ENCODE data around the gene XBP1.

DNA sequence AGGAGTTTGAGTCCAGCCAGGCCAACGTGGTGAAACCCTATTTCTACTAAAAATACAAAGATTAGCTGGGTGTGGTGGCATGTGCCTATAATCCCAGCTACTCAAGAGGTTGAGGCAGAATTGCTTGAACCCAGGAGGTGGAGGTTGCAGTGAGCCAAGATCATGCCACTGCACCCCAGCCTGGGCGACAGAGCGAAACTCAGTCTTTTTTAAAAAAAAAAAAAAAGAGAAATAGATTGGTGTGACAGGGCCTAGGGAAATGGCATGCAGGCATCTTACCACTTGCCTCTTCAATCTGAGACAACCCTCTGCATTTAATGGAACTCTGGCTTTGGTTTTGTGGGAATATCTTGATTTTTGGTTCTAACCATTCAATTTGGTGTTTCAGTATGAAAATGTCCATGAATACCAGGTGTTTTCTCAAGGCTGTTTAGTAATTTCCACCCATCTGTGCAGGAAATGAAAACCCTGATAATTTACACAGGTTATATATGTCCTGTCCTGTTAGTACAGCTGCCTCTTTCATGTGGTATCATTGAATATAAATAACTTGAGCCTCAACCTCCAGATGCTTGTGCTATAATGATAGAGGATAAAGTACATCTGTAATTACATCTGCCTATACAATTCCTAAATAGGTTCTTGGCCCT lies 8.4 kb downstream of the XBP1 start:
- TF ChIP-seq, protein P1, sequence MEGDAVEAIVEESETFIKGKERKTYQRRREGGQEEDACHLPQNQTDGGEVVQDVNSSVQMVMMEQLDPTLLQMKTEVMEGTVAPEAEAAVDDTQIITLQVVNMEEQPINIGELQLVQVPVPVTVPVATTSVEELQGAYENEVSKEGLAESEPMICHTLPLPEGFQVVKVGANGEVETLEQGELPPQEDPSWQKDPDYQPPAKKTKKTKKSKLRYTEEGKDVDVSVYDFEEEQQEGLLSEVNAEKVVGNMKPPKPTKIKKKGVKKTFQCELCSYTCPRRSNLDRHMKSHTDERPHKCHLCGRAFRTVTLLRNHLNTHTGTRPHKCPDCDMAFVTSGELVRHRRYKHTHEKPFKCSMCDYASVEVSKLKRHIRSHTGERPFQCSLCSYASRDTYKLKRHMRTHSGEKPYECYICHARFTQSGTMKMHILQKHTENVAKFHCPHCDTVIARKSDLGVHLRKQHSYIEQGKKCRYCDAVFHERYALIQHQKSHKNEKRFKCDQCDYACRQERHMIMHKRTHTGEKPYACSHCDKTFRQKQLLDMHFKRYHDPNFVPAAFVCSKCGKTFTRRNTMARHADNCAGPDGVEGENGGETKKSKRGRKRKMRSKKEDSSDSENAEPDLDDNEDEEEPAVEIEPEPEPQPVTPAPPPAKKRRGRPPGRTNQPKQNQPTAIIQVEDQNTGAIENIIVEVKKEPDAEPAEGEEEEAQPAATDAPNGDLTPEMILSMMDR (IDR thresholded peaks at IDR 0.05) = no peak
- no peak for TF ChIP-seq EZH2phosphoT487 (IDR thresholded peaks at IDR 0.05)
- TF ChIP-seq EZH2 (IDR thresholded peaks at IDR 0.05) = no peak
